ENCODE measurements around the gene HCN2.

HCN2 gene

DNA sequence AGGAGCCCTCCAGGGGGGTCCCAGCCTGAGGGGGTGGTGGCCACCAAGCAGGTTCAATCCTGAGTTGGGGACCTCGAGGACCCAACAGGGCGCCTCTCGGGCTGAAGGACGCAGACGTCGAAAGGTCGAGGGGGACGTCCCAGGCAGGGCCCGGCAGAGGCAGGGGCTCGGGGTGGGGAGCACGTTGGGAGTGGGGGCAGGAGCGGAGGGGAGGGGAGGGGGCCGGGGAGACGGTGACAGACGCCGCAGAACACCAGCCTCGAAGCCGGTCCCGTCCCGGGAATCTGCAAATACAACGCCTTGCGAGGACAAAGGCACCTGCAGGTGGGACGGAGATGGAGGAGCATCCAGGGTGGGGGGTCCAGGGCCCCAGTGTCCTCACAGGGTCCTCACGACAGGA lies 54.1 kb downstream of the HCN2 start:
- DNase-seq, result no peak

DNA sequence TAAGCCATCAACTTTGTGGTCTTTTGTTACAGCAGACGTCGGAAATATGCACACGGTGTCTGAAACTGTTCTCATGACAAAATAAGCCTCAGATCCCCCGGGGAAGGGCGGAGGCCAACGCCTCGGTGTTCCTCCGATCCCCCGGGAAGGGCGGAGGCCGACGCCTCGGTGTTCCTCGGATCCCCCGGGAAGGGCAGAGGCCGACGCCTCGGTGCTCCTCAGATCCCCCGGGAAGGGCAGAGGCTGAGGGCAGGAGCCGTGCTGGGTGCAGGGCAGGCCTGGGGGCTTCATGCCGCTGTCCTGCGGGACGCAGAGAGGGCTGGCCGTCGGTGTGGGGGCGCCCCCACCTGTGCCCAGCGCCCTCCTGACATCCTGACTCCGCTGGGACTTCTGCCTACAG lies 54.7 kb downstream of the HCN2 start:
- DNase-seq, result no peak

DNA sequence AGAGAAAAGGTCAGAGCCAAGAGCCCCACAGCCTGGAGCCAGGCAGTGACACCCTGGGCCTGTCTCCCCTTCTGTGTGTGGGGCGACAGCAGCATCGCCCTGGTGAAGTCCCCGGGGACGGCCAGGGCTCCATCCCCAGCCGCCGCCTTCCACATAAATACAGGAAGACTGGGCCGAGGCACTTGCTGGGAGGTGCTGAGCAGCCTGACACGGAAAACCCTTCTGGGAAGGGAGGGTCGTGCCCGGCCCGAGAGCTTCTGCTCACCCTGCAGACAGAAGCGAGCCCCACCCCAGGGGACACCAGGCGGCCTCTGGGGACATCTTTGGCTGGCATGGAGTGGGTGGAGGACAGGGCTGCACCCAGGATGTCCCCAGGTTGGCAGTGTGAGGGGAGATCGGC lies 55.1 kb downstream of the HCN2 start:
- no peak for DNase-seq

DNA sequence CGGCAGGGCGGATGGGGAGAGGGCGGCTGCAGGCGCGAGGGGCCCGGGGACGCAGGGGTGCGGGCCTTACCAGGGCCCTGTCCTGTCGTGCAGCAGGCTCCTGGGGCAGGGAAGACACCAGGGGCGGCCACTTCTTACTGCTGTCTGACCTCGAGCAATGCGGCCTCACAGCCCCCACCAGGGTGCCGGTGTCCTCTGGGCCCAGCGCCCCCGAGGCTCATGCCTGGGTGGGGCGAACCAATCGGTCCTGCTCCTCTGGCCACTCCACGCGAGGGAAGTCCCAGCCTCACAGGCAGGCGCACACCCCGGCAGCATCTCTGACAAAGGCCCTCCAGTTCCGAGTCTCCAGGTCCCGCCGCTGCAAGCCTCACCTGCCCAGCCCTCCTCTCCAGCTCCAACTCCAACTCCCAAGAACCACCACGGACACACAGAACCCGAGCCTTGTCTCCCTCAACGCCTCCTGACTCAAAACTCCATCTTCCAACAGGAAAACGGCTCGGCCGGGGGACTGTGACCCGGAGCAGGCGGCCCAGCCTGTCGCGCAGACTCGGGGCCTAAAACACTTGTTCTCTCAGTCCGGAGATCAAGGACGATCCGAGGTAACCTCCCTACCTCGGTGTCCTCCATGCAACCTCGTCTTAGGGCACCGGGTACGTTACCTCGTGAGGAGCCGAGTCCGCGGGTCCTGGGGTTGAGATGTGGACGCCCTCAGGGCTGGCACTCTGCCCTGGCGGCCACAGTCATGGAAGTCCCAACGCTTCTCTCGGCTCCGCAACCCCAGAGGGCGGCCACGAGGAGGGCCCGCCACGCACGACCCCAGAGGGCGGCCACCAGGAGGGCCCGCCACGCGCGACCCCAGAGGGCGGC lies 56.5 kb downstream of the HCN2 start:
- no peak for DNase-seq

DNA sequence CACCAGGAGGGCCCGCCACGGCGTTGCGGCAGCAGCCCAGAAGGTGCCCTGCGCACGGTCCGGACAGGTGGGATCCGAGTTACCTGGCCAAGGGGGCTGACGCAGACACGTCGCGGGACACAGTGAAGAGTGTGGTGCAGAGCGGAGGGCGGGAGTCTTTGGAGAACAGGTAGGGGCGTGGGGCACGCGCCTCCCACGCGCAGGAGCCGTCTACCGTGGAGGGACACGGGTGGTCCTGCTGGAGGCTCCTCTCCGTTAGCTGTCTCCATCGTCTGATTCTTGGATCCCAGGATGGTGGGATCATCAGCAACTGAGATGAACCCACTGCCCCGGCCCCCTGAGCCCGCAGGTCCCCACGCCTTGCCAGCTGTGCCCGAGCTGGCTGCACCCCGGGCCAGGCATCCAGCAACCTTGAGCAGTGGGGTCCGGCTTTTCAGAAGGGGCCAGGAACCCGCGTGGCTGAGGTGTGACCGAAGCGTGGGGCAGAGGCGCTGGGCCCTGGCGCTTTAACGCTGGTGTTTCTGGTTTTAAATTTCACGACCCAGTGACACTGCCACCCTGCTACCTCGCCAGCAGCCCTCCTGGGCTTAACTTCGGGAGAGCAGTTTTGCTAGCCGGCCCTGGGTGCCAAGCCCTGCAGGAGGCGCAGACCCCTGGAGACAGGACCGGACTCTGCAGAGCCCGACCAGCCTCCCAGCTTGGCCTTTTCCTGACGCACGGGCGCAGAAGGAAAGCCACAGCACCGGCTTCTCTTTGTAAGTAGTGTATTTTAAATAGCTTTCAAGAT lies 57.3 kb downstream of the HCN2 start:
- DNase-seq, result no peak

DNA sequence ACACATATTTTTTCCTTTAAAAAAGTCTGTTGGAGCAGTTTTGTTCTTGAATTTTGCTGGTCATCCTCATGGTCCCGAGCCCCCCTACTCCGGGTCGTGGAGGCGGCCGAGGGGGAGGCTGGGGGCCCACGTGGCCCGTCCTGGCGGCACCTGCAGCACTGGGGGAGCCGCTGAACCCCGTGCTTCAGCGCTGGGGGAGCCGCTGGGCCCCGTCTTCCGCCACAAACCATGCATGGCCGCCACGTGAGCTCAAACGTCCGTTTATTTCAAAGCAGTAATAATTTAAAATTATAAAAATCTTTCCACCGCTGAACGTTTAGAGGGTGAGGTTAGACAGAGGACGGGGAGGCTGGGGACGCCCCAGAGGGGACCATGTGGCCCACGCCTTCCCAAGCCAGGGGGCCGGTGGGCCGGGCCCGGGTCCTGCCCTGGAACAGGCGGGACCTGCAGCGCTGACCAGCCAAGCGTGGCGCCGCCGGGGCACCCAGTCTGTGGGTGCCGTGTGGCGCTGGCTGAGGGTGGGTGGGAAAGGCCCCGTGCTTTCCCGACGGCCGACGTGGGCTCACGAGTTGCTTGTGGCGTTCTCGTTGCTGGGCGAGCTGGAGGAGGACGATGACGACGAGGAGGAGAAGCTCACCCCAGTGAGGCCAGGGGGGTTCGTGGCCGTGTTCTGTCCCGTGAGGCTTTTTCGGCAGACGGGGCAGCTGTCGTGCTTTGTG lies 58.0 kb downstream of the HCN2 start:
- DNase-seq, result no peak

DNA sequence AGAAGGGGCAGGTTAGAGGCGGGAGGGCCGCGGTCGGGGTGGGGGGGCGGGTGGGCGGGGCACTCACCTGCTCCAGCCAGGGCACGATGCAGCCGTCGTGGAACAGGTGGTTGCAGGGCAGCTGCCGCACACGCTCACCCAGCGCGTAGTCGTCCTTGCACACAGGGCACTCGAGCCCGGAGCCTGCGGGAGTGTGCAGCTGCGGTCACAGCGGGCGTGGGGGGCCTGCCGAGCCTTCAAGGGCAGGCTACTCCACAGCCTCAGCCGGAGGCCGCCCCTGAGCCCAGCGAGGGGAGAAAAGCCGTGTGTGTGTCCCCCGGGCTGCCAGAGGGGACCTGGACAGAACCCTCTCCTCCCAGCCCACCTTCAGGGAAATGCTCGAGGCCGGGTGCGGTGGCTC lies 58.6 kb downstream of the HCN2 start:
- no peak for DNase-seq

DNA sequence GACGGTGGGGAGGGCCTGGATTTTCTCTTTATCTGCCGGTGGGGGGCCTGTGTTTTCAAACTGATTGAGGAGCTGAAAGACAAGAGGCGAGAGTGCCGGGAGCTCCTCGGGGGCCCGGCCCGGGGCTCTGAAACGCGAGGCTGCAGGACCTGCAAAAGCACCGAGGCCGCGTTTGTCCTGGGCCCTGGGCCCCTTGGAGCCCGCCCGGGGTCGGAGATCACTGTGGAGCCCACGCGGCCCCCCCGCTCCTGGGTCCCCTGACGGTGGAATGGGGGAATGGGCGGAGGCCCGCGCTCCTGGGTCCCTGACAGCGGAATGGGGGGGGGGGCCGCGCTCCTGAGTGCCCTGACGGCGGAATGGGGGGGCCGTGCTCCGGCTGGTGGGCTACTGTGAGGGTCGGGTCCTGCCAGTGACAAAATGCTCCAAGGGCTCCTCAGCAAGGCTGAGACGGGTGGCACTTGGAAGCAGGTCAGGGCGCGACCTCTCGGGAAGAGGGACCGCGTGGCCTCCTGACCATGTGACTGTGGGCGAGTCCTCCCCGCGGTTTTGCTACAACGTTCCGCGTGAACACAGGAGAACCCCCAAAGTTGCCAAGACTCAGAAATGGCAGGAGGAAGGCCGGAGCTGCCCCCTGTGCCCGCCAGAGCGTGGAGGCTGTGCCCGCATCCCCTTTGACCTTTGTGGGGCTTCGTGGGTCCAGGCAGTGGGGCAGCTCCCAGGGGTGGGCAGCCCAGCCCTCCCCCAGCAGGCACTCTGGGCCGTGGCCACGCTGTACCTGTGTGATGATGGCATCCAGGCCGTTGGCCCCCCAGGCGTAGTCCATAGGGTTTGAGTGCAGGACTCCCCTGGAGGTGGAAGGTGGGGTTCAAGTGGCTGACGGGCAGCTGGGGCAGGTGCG lies 59.5 kb downstream of the HCN2 start:
- no peak for DNase-seq

DNA sequence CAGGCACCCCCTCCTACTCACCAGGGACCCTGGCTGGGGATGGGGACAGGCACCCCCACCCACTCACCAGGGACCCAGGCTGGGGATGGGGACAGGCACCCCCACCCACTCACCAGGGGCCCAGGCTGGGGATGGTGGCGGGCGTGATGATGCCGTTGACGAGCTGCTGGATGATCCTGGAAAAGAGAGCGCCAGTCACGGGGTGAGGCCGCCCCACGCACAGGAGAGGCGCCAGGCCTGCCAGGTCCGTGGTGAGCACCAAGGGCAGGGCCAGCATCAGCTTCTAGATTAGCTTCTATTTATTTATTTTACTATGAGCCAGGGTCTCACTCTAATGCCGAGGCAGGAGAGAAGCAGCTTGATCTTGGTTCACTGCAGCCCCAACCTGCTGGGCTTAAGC lies 60.4 kb downstream of the HCN2 start:
- no peak for DNase-seq

DNA sequence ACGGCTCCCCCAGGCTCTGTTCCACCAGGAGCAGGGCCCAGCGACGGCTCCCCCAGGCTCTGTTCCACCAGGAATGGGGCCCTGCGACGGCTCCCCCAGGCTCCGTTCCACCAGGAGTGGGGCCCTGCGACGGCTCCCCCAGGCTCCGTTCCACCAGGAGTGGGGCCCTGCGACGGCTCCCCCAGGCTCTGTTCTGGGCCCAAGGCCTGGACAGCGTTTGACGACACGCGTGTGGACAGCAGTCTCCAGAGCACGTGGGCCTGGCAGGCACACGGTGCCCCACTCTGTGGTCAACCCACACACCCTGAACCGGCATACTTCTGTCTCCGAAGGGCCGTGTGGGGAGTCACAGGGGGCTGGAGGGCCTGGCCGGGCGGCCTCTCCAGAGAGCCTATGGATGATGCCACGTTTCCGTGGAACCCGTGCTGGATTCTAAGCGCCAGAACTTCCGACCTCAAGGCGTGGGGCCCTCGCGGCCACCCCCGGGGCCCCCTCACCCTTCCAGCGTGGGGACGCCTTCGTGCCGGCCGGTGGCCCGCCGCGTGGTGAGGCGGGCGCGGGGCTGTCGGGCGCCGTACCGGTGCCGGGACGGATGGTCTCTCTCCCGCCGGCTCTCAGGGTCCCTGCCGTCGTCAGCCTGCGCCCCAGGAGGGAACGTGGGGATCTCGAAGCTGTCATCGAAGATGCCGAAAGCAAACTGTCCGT lies 61.6 kb downstream of the HCN2 start:
- no peak for DNase-seq

DNA sequence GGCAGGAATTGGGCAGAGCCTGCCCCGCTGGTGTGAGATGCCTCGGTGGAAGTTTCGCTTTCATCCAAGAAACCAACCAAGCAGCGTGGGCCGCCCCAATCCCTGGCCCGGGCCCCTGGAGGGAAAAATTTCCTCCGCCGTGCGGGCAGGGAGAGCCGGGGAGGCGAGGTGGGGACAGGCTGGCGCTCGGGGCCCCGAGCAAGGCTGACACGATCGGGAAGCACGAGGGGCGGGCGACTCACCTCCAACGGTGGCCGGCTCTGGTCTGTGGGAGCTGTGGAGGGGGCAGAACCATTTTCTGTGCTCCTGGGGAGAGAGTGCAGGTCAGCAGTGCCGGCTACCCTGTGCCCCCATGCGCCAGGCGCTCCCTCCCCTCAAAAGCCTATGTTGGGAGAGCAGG lies 62.3 kb downstream of the HCN2 start:
- DNase-seq, result no peak

DNA sequence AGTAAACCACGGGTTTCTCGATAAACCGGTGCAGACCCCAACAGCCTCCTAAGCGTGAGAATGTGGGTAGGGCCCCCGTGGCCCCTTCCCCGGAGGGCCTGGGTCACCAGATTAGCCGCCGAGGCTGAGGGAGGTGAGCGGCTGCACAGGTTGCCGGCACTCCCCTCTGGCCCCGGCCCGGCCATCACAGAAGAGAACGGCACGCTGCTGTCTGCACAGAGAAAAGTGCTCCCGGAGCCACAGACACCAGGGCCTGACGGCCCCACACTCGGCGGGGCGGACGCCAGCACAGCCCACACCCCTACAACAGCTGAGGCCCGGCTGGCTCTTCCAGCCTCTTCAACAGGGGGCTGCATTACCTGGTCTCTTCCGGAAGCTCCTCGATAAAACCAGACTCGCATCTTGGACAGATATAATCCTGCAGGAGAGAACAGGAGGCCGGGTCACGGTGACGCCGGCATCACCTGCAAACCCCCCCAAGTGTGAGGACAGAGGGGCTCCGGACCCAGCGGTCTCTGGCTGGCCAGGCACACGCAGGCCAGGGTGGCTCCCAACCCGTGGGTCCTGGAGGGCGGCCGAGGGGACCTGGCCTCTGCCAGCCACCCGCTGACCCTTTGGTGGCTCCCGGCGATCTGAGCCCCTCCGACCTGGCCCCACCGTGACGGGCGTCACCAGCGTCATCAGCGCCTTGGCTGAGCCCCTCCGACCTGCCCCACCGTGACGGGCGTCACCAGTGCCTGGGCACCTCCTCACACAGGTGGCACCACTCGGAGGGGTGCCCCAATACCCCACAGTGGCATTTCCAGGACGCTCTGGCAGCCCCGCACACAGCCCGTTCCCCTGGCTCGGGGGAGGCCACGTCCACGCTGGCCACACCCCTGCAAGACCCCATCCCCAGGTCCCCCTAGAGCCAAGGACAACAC lies 63.0 kb downstream of the HCN2 start:
- no peak for DNase-seq

DNA sequence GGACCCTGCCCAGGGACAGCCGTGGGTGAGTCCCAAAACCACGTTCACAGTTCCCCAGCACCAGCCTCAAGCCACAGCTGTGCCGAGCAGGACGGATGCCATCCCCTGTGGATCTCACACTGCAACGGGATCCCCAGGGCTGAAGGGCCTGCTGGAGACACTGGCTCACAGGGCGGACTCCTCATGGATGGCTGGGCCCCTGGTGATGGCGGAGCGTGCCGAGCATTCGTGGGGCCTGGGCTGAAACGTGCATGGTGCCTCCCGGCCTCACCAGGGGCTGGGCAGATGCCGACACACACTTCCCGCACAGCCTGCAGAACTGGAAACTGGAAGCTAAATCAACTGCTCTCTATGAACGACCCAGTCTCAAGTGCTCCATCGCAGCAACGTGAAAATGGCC lies 63.7 kb downstream of the HCN2 start:
- DNase-seq, result no peak

DNA sequence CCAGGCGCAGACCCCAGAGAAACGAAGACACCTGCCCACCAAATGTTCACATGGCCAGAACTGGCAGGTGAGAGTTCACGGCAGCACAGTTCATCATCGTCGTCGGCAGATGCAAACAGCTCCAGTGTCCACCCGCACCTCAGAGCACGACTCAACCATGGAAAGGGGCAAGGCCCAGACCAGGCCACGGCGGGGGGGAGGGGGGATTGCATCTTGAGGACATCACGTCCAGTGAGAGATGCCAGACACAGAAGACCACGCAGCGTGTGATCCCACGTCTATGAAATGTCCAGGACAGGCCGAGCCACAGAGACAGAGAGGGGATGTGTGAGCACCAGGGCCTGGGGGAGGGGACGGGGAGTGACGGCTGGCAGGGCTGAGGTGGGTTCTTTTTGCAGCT lies 66.0 kb downstream of the HCN2 start:
- DNase-seq, result no peak

DNA sequence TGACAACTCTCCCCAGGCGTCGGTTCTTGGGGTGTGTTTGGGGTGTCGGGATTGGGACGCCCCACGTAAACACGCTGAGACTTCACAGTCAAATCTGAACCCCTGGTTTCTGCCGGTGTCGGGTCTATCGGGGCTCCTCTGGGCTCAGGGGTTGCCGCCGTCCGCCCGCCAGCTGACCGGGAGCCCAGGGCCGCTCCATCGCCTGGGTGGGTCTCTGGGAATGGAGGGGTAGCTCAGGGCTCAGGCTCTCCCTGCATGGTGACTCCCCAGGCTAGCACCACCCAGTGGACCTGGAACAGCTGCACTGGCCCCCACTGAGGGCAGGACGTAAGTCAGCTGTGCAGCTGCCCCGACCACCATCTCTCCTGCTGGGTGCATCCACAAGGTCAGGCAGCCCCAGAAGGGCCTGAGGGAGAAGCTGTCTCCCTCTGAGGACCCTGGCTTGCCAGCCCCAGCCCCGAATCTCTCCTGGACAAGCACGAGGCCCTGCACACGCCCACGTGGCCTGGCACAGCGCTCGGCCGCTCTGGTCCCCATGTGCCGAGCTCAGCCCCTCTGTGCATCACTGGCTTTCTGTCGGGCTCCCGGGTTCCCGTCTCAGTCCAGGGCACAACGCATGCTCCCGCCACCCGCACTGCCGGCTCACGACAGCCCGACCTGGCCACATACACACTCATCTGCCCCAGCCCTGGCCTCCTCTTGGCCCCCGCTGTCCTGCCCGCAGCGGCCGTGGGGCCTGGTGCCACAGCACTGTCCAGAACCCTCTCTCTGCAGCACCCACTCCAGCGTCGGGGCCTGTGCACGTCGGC lies 67.3 kb downstream of the HCN2 start:
- DNase-seq, result no peak

DNA sequence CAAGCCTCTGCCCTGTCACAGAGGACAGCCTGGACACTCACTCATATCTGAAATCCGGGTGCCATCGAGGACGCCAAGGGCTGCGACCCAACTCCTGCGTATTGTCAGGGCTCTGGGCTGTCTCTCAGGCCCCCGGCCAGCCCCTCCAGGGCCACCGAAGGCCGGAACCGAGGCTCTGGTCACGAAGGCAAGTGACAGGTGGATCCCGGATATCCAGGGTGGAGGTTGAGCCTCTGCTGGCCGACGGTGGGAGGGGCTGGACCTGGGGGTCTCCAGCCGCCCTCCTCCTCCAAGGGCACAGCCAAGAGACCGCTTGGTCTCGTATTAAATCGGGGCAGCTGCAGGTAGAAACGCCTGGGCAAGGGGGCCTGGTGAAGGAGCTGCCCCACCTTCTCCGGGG lies 67.9 kb downstream of the HCN2 start:
- DNase-seq, result no peak

DNA sequence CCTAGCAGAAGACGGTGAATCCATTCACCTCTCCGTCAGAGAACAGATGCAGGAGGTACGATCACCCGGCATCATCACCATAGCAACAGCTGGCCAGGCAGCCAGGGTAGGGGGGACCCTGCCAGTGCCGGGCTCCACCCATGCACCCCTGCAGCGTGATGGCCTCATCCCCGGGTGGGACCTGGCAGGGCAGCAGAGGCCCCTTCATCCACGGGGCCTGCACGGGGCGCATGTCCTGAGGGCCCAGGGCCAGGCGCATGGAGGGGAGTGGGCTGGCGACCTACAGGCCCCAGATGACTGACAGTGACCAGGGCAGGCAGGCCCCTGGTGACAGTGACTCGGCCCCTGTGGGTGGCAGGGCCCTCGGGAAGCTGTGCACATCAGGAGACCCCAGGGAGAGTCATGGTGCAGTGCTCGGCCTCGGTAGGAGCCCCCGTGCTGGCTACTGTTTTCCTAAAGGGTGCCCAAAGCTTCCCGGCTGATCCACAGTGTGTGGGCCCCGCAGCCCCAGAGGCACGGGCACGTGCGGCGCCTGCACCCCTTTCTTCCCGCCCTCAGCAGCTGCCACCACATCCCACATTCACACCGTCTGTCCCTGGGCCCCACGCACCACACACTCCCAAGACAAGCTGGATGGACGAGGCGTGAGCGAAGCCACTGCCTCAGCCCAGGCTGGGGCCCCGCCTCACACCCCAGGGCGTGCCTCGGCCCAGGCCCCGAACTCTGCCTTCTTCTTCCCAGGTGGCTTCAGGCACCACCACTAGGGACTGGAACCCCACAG lies 68.6 kb downstream of the HCN2 start:
- no peak for DNase-seq

DNA sequence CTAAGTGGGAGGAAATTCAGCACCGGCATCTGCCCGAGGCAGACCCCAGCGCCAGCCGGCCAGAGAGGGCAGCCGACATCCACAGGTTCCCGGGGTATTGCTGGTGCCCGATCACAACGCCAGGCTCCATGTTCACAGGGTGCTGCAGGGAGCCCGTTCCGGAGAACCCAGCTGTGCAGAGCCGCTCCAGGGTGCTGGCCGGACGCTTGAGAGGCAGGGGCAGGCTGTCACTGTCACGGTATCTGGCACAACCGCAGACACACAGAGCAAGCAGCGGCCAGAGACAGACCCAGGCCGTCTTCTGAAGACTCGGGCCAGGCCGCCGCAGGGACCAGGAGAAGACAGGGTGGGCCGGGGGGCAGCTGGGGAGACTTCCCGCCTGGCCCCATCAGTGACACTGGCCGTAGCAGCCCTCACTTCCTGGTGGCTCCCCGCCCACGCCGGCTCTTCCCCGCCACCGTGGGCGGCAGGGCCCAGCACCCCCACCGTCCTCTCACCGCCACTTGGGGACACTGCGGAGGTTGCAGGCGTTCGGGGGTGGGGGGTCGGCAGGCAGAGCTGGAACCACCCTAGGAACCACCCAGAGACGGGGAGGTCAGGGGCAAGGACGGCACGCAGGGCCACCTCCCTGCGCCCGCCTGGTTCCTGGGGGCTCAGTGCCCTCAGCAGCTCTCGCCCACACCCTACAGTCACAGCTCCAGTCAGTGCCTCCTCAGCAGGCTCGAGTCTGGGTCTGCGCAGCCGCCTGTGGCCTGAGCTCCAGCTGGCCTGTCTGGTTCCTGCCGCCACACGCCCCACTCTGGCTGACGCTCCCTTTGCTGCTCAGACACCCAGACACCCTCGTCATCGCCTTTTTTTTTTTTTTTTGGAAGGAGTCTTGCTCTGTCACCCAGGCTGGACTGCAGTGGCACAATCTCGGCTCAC lies 69.5 kb downstream of the HCN2 start:
- no peak for DNase-seq
